Endothelial cell of umbilical vein (primary cell): ENCODE measurements around the gene FMO2. TPM values are rescaled to one million over a fixed set of nuclear protein-coding genes. Genes with fewer than 3 reads are reported as not detected.

Source experiments
- BruUV-seq: library from RNA; stranded (reverse); fragments of 400-500 nt; replicated peaks from 2 replicates; lab custom pipeline; 2021; lab: Mats Ljungman, UMichigan
- CTCF ChIA-PET: fragments of 300-600, 350-600 bp; sonication (Branson Sonifier 250); formaldehyde crosslinking; loops from one replicate; lab custom pipeline; 2021; ENCODE audit warnings: antibody characterized with exemption, inconsistent platforms; lab: Charles Lee
- POLR2A ChIA-PET: fragments of 300-600, 350-600 bp; sonication (Branson Sonifier 250); formaldehyde crosslinking; loops from one replicate; lab custom pipeline; 2021; ENCODE audit warnings: antibody characterized with exemption, inconsistent platforms; lab: Charles Lee
- DNase-seq: peaks from one replicate; pipeline ENCODE4 v3.0.0-alpha.2; 2011; ENCODE audit warnings: low read depth, low spot score
- FAIRE-seq: peaks from 2 replicates; lab custom pipeline; 2011; peaks lifted over from hg19 to GRCh38; lab: Jason Lieb, UNC
- H2AFZ ChIP-seq: 2 replicates; pipeline ENCODE4 v1.6.0; 2012; ENCODE audit warnings: low read depth, low read length, control low read depth, inconsistent platforms
- H3K27ac ChIP-seq: 2 replicates; pipeline ENCODE4 v1.5.1; 2011; ENCODE audit warnings: low read depth, mild to moderate bottlenecking, control low read depth, low read length, moderate library complexity; ENCODE audit not compliant: insufficient read depth
- H3K27me3 ChIP-seq, 2 experiments: 2 replicates each; pipeline versions ENCODE4 v1.6.0 to v1.6.1; 2011; ENCODE audit warnings: low read length in 2 of 2, mixed read lengths in 1 of 2; ENCODE audit not compliant: control insufficient read depth in 2 of 2, insufficient read depth in 2 of 2
- H3K36me3 ChIP-seq, 2 experiments: 2 replicates in 1 of 2; 3 replicates in 1 of 2; pipeline ENCODE4 v1.5.1; 2011; ENCODE audit warnings: low read length in 2 of 2, mild to moderate bottlenecking in 1 of 2, moderate library complexity in 1 of 2; ENCODE audit not compliant: control insufficient read depth in 2 of 2, insufficient read depth in 2 of 2; ENCODE audit errors: extremely low read depth in 1 of 2
- H3K4me1 ChIP-seq: 3 replicates; pipeline ENCODE4 v1.5.1; 2011; ENCODE audit warnings: mild to moderate bottlenecking, low read length; ENCODE audit not compliant: control insufficient read depth, insufficient read depth; ENCODE audit errors: extremely low read depth
- H3K4me2 ChIP-seq: 2 replicates; pipeline ENCODE4 v1.6.1; 2011; ENCODE audit warnings: low read length, control low read depth, mixed read lengths; ENCODE audit not compliant: insufficient read depth
- H3K4me3 ChIP-seq, 3 experiments: fragments of 200-600 bp in 1 of 3; sonication (generic), shearing (Covaris generic) in 1 of 3; replicated peaks in 1 of 3; 2 replicates each; pipeline ENCODE4 v1.5.1; 2011 to 2016; ENCODE audit warnings: control low read depth in 3 of 3, low read length in 3 of 3, mild to moderate bottlenecking in 2 of 3, inconsistent platforms in 1 of 3, low read depth in 1 of 3, moderate library complexity in 1 of 3; ENCODE audit not compliant: insufficient read depth in 1 of 3
- H3K79me2 ChIP-seq: 2 replicates; pipeline ENCODE4 v1.6.0; 2012; ENCODE audit warnings: low read length, inconsistent platforms; ENCODE audit not compliant: control insufficient read depth, insufficient read depth
- H3K9ac ChIP-seq: replicated peaks from 2 replicates; pipeline ENCODE3; 2011; ENCODE audit warnings: low read length, control low read depth; ENCODE audit not compliant: insufficient read depth; ENCODE audit errors: extremely low read depth
- H3K9me1 ChIP-seq: replicated peaks from 3 replicates; pipeline ENCODE4 v1.6.0; 2011; ENCODE audit warnings: mild to moderate bottlenecking, low read length; ENCODE audit not compliant: control insufficient read depth, insufficient read depth; ENCODE audit errors: extremely low read depth
- H3K9me3 ChIP-seq: replicated peaks from 2 replicates; pipeline ENCODE4 v1.5.1; 2012; ENCODE audit warnings: low read length, inconsistent platforms; ENCODE audit not compliant: control insufficient read depth, insufficient read depth
- H4K20me1 ChIP-seq: replicated peaks from 2 replicates; pipeline ENCODE3; 2011; ENCODE audit warnings: mild to moderate bottlenecking, low read length; ENCODE audit not compliant: control insufficient read depth, insufficient read depth; ENCODE audit errors: extremely low read depth
- EZH2 ChIP-seq: IDR thresholded peaks from 2 replicates; pipeline ENCODE4 v1.6.1; 2012; ENCODE audit warnings: borderline replicate concordance, low read depth, mild to moderate bottlenecking, moderate library complexity, low read length, inconsistent platforms; ENCODE audit not compliant: severe bottlenecking
- FOS ChIP-seq: IDR thresholded peaks from 2 replicates; pipeline ENCODE4 v1.6.1; 2011; ENCODE audit warnings: mild to moderate bottlenecking, low read length, moderate library complexity, borderline replicate concordance; ENCODE audit not compliant: insufficient read depth
- GATA2 ChIP-seq: IDR thresholded peaks from 2 replicates; pipeline ENCODE4 v1.7.0; 2011; ENCODE audit warnings: low read depth, mild to moderate bottlenecking, moderate library complexity, mixed read lengths, low read length; ENCODE audit not compliant: insufficient read length, insufficient read depth
- JUN ChIP-seq: IDR thresholded peaks from 2 replicates; pipeline ENCODE4 v1.6.1; 2011; ENCODE audit warnings: borderline replicate concordance, low read depth; ENCODE audit not compliant: insufficient read length, insufficient read depth
- MYC ChIP-seq: IDR thresholded peaks from one replicate; pipeline ENCODE4 v1.6.1; 2011; ENCODE audit warnings: mild to moderate bottlenecking, low read depth, low read length
- POLR2A ChIP-seq: IDR thresholded peaks from 2 replicates; pipeline ENCODE4 v1.6.1; 2012; ENCODE audit warnings: low read depth, mild to moderate bottlenecking, control low read depth, low read length
- POLR2AphosphoS5 ChIP-seq: IDR thresholded peaks from 2 replicates; pipeline ENCODE4 v1.6.1; 2012; ENCODE audit warnings: low read depth, mild to moderate bottlenecking, control low read depth, low read length, moderate library complexity; ENCODE audit not compliant: insufficient read depth
- dilution Hi-C: fragments of 300-500 bp; cut with MboI; formaldehyde crosslinking; loops from one replicate; pipeline ENCODE4 v1.15.0; 2019; ENCODE audit warnings: low sequenced_read_pairs; ENCODE audit not compliant: extremely low pct_ligation_motif_present
- intact Hi-C: fragments of 100-400 bp; cut with micrococcal nuclease; formaldehyde crosslinking; loops from one replicate; pipeline ENCODE4 v1.10.0; 2022
- polyA plus RNA-seq, 4 experiments: library from polyadenylated mRNA; depleted of rRNA in 3 of 4; stranded (reverse) in 3 of 4; unstranded in 1 of 4; fragments of >200 nt; gene quantifications; 2 replicates each; pipeline versions ENCODE4 v1.2.1 to v1.2.3, GENCODE V29; 2011 to 2012; ENCODE audit warnings: missing spikeins in 1 of 4
- small RNA-seq: library from RNA; depleted of rRNA; stranded (forward); fragments of <200 nt; gene quantifications from one replicate; pipeline ENCODE3, GENCODE V24; 2012; ENCODE audit warnings: low replicate concordance, low read depth; ENCODE audit not compliant: insufficient read depth, insufficient read length
- total RNA-seq: library from RNA; stranded (reverse); gene quantifications from 2 replicates; pipeline ENCODE4 v1.2.3, GENCODE V29; 2021
- TF ChIP-seq, protein P1 (sequence below), 2 donors: IDR thresholded peaks; 1 replicate in 1 of 2; 2 replicates in 1 of 2; pipeline ENCODE4 v1.5.1; 2011; ENCODE audit warnings: low read length in 2 of 2, mild to moderate bottlenecking in 2 of 2, moderate library complexity in 2 of 2, control low read depth in 1 of 2, inconsistent platforms in 1 of 2, low read depth in 1 of 2; ENCODE audit not compliant: insufficient read depth in 1 of 2; ENCODE audit errors: extremely low read depth in 1 of 2
- TF ChIP-seq, protein P2 (sequence below): IDR thresholded peaks from 2 replicates; pipeline ENCODE4 v1.6.1; 2011; ENCODE audit not compliant: insufficient read depth, insufficient read length

FMO2 gene
- total and polyA plus RNA-seq, 2 donors (not counting 3 experiments of a cell fraction or from before 2014, with no cell fraction given): not detected

DNA sequence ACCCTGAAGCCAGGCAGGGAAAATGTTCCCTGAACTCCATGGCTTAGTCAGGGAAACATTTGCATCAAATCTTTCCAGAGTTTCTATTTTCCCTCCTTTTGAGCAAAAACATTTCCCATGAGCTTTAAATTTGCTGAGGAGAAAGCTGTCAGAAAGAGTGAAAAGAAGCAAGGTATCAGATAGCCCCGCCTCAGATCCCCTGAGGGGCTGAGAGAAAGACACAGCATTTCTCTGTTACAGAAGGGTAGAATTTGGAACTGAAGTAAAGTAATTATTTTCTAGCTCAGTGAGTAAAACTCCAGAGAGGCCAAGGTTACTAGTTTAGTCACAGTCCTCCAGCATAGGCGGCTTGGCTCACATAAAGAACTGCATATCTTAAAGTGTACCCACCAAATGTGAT lies 73.8 kb downstream of the FMO2 start:
- Histone ChIP-seq H2AFZ (no peak overlapping the region), H3K79me2 (no peaks in the 10 kb centered on the region), H3K9me3 (no peaks in the 10 kb centered on the region), H4K20me1 (no peaks in the 10 kb centered on the region), H3K27me3 (no peaks in the 10 kb centered on the region), H3K9ac (no peak overlapping the region), H3K4me2 (no peak overlapping the region), H3K4me1 (no peaks in the 10 kb centered on the region), H3K4me3 (no peak overlapping the region), H3K27ac (no peak overlapping the region), H3K36me3 (no peaks in the 10 kb centered on the region), H3K9me1 (no peaks in the 10 kb centered on the region)
- TF ChIP-seq EZH2: no peak
- no peak for TF ChIP-seq MYC
- TF ChIP-seq, protein P1, sequence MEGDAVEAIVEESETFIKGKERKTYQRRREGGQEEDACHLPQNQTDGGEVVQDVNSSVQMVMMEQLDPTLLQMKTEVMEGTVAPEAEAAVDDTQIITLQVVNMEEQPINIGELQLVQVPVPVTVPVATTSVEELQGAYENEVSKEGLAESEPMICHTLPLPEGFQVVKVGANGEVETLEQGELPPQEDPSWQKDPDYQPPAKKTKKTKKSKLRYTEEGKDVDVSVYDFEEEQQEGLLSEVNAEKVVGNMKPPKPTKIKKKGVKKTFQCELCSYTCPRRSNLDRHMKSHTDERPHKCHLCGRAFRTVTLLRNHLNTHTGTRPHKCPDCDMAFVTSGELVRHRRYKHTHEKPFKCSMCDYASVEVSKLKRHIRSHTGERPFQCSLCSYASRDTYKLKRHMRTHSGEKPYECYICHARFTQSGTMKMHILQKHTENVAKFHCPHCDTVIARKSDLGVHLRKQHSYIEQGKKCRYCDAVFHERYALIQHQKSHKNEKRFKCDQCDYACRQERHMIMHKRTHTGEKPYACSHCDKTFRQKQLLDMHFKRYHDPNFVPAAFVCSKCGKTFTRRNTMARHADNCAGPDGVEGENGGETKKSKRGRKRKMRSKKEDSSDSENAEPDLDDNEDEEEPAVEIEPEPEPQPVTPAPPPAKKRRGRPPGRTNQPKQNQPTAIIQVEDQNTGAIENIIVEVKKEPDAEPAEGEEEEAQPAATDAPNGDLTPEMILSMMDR (IDR thresholded peaks at IDR 0.05; ENCODE audit: extremely low read depth in 1 of 2, insufficient read depth in 1 of 2, low read depth in 1 of 2, low read length in 2 of 2): no peak
- no peak for TF ChIP-seq JUN
- TF ChIP-seq POLR2A: no peak
- TF ChIP-seq FOS: no peak
- TF ChIP-seq, protein P2, sequence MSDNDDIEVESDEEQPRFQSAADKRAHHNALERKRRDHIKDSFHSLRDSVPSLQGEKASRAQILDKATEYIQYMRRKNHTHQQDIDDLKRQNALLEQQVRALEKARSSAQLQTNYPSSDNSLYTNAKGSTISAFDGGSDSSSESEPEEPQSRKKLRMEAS: no peak
- no peak for TF ChIP-seq POLR2AphosphoS5
- no peak for TF ChIP-seq GATA2
- POLR2A ChIA-PET: no interaction called here
- dilution Hi-C loops: no loop called here
- no peak for FAIRE-seq
- BruUV-seq: no TSS peak
- CTCF ChIA-PET: interaction anchor here (1.0 to 2.9 kb wide), 4 partner anchors 11 to 33 kb away, joined by 3 to 19 read pairs (median 4); no protein-coding TSS in a partner anchor
- no peak for DNase-seq
- intact Hi-C loops: no loop called here

Small RNA genes within 50 kb of the gene (small RNA-seq; reads per million reads assigned to genes)
- gene RF00019: not detected

Other genes with a start within 250 kb of the FMO2 start
- gene MROH9, start 249.8 kb upstream of the FMO2 start, total RNA-seq: not detected in 2 replicates
- not detected in 2 replicates for gene MROH9, start 249.8 kb upstream of the FMO2 start, polyA plus RNA-seq
- gene FMO3, start 94.4 kb upstream of the FMO2 start, total RNA-seq: not detected in 2 replicates
- not detected in 2 replicates for gene FMO3, start 94.4 kb upstream of the FMO2 start, polyA plus RNA-seq
- gene FMO1, start 63.2 kb downstream of the FMO2 start, total RNA-seq: not detected in 2 replicates
- not detected in 2 replicates for gene FMO1, start 63.2 kb downstream of the FMO2 start, polyA plus RNA-seq
- 0.16 and 0.33 TPM in 2 replicates for gene FMO4, start 128.9 kb downstream of the FMO2 start, total RNA-seq
- gene FMO4, start 128.9 kb downstream of the FMO2 start, polyA plus RNA-seq: 0.24 and 0.25 TPM in 2 replicates